ENCODE results near the gene PRPF38B.

The PRPF38B gene, protein sequence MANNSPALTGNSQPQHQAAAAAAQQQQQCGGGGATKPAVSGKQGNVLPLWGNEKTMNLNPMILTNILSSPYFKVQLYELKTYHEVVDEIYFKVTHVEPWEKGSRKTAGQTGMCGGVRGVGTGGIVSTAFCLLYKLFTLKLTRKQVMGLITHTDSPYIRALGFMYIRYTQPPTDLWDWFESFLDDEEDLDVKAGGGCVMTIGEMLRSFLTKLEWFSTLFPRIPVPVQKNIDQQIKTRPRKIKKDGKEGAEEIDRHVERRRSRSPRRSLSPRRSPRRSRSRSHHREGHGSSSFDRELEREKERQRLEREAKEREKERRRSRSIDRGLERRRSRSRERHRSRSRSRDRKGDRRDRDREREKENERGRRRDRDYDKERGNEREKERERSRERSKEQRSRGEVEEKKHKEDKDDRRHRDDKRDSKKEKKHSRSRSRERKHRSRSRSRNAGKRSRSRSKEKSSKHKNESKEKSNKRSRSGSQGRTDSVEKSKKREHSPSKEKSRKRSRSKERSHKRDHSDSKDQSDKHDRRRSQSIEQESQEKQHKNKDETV

DNA sequence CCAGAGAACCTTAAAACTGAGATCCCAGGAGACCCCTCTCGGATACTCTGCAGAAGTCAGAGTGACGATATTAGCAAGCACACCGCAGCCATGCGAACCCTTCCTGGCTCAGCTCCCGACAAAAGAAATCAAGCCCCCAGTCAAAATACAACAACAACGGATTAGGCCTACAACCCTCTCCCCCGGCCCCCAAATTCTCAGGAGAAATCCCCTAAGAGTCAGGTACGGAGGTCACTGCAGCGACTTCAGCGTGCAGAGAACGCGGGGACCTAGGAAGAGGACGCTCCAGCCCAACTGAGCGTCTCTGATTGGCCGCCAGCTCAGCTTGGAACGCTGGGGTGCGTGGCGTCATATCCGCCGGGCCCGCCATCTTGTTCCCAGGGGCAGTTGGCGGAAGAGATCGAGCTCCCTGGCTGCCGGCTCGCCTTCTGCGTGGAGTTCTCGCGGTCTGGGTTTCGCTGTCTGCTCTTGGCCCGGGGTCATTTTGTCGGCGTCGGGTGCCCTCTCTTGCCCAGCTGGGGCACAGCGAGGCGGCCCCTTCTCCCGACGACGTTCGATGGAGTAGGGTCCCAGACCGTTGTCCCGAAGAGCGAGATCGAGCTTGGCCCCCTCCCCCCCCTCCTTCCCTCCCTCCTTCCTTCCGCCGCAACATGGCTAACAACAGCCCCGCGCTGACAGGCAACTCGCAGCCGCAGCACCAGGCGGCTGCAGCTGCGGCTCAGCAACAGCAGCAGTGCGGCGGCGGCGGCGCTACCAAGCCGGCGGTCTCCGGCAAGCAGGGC lies at the start of gene PRPF38B:
Gene PRPF38B (plus strand): TSS at position 369 of the 782 bp plus-strand sequence. CDS start 282 bp downstream, at position 651.
- TF ChIP-seq, protein P1, sequence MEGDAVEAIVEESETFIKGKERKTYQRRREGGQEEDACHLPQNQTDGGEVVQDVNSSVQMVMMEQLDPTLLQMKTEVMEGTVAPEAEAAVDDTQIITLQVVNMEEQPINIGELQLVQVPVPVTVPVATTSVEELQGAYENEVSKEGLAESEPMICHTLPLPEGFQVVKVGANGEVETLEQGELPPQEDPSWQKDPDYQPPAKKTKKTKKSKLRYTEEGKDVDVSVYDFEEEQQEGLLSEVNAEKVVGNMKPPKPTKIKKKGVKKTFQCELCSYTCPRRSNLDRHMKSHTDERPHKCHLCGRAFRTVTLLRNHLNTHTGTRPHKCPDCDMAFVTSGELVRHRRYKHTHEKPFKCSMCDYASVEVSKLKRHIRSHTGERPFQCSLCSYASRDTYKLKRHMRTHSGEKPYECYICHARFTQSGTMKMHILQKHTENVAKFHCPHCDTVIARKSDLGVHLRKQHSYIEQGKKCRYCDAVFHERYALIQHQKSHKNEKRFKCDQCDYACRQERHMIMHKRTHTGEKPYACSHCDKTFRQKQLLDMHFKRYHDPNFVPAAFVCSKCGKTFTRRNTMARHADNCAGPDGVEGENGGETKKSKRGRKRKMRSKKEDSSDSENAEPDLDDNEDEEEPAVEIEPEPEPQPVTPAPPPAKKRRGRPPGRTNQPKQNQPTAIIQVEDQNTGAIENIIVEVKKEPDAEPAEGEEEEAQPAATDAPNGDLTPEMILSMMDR (IDR thresholded peaks at IDR 0.05; ENCODE audit: insufficient read depth, low read depth, low read length, missing control alignments): no peak
- DNase-seq (ENCODE audit: low read depth): peak; percentile 95
- H3K4me3 ChIP-seq (ENCODE audit: low read depth, low read length): peak within 1 kb of the TSS; percentile 64

DNA sequence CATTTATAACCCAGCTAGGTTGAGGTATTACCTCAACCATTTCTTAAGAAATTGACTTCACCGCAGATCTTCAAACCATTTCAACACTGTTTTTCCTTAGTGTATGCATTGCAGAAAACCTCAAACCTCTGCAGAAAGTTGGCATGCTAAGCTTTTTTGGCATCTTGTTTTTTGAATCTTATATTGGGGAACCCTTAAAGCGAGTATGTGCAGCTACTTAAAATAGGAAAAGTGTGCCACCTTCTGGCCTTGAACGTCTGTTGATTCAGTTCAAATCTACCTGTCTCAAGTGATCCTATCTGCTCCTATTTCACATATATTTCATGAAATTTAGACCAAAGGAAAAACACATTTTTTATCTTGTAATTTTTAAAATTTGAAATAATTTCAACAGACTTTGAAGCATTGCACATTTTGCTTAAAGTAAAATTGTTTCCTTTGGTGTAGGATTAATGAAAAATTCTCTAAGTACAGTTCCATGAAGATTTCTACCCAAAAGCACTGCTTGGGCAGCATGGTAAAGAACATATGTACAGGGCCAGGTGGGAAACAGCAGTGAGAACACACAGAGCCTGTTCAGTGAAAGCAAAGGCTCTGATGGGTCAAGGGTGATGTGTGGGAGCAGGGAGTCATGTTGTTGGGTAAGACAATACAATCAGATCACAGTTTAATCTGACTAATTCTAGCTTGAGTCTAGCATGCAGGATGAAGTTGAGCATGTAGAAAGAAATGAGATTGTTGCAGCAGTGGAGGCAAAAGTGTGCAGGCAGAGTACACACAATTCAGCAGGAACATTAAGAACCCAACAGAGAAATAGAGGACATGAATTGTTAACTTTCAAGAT lies 48.4 kb upstream of the PRPF38B start:
- DNase-seq (ENCODE audit: low read depth): peak; percentile 70
- TF ChIP-seq, protein P1 (IDR thresholded peaks at IDR 0.05; ENCODE audit: insufficient read depth, low read depth, low read length, missing control alignments): peak; percentile 35

DNA sequence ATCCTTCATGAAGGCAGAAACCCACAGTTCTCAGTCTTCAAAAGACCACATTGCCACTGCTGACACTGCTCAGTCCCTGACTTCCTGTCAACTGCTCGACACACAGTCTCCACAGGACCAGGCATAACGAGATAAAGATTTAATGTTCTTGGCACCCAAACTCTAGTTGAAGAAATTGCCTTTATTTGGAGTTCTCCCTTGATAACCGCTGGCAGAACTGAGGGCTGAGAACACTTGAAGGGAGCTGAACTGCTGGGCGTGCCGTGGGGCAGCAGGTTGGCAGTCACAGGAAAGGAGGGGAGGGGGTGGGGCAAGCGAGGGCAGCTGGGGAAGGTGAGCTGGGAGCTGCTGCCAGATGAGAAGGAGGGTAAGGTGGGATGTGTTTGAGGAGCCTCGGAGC lies 47.1 kb upstream of the PRPF38B start:
- no peak overlapping the region for H3K4me3 ChIP-seq (ENCODE audit: low read depth, low read length)
- DNase-seq (ENCODE audit: low read depth): no peak
- TF ChIP-seq, protein P1 (IDR thresholded peaks at IDR 0.05; ENCODE audit: insufficient read depth, low read depth, low read length, missing control alignments): no peak

More for the DNA sequence above, 48.4 kb upstream of the PRPF38B start:
- H3K4me3 ChIP-seq (ENCODE audit: low read depth, low read length): no peak overlapping the region

DNA sequence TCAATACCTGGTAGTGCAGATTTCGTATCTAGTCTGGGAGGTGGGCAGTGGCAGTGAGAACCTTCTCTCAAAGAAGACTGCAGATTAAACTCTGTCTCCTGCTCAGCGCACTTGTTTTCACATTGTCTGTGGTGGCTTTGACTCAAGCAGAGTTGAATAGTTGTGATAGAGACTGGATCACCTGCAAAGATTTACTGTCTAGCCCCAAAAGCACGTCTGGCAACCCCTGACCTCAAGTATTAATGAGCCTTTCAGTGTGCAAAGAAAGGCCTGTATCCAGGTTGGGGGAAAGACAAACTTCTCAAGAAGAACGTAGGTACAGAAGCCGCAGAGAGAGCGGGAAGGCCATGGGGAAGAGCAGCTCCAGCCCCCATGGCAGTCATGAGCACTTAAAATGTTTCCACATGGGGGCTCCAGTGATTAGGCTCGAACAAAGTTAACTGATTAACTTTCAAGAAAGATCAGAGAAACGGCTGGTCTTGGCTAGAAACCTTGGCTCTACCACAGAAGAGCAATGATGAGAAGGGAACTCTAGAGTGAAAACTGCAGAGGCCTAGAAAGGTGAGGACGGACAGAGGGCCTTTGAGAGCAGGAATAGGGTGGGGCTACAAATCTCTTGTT lies 46.4 kb upstream of the PRPF38B start:
- TF ChIP-seq, protein P1 (IDR thresholded peaks at IDR 0.05; ENCODE audit: insufficient read depth, low read depth, low read length, missing control alignments): no peak
- no peak overlapping the region for H3K4me3 ChIP-seq (ENCODE audit: low read depth, low read length)
- DNase-seq (ENCODE audit: low read depth): no peak

DNA sequence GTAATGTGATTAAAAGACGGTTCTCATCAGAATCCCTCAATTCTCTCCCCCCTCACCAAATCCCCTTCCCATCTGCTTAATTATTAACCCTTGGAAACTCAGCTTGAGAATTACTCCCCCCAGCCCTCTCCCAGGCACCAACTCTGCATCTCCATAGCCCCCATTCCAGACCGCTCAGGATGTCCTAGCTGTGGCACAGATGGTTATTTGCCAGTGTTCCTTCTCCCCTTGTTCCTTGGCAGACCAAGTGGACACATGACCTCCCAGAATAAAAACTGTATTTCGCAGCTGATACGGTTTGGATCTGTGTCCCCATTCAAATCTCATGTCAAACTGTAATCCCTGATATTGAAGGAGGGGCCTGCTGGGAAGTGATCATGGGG lies 45.9 kb upstream of the PRPF38B start:
- no peak for DNase-seq (ENCODE audit: low read depth)
- TF ChIP-seq, protein P1 (IDR thresholded peaks at IDR 0.05; ENCODE audit: insufficient read depth, low read depth, low read length, missing control alignments): no peak

More for the DNA sequence above, 45.9 kb upstream of the PRPF38B start:
- no peak overlapping the region for H3K4me3 ChIP-seq (ENCODE audit: low read depth, low read length)

Data from GM12865 (cell line).